Endothelial cell of umbilical vein (primary cell): ENCODE measurements around the gene SEPTIN10.

Experiments
- CTCF ChIP-seq, 2 donors: IDR thresholded peaks; 1 replicate in 1 of 2; 2 replicates in 1 of 2; pipeline ENCODE4 v1.5.1; 2011; ENCODE audit warnings: low read length in 2 of 2, mild to moderate bottlenecking in 2 of 2, moderate library complexity in 2 of 2, control low read depth in 1 of 2, inconsistent platforms in 1 of 2, low read depth in 1 of 2; ENCODE audit not compliant: insufficient read depth in 1 of 2; ENCODE audit errors: extremely low read depth in 1 of 2
- EZH2 ChIP-seq: IDR thresholded peaks from 2 replicates; pipeline ENCODE4 v1.6.1; 2012; ENCODE audit warnings: borderline replicate concordance, low read depth, mild to moderate bottlenecking, moderate library complexity, low read length, inconsistent platforms; ENCODE audit not compliant: severe bottlenecking
- JUN ChIP-seq: IDR thresholded peaks from 2 replicates; pipeline ENCODE4 v1.6.1; 2011; ENCODE audit warnings: borderline replicate concordance, low read depth; ENCODE audit not compliant: insufficient read length, insufficient read depth
- MAX ChIP-seq: IDR thresholded peaks from 2 replicates; pipeline ENCODE4 v1.6.1; 2011; ENCODE audit not compliant: insufficient read depth, insufficient read length
- MYC ChIP-seq: IDR thresholded peaks from one replicate; pipeline ENCODE4 v1.6.1; 2011; ENCODE audit warnings: mild to moderate bottlenecking, low read depth, low read length
- POLR2A ChIP-seq: IDR thresholded peaks from 2 replicates; pipeline ENCODE4 v1.6.1; 2012; ENCODE audit warnings: low read depth, mild to moderate bottlenecking, control low read depth, low read length
- POLR2AphosphoS5 ChIP-seq: IDR thresholded peaks from 2 replicates; pipeline ENCODE4 v1.6.1; 2012; ENCODE audit warnings: low read depth, mild to moderate bottlenecking, control low read depth, low read length, moderate library complexity; ENCODE audit not compliant: insufficient read depth

GRCh38 chr2:109630441-109631430 lies 17.0 kb upstream of the SEPTIN10 start:
- TF ChIP-seq CTCF (IDR thresholded peaks at IDR 0.05; ENCODE audit: extremely low read depth in 1 of 2, insufficient read depth in 1 of 2, low read depth in 1 of 2, low read length in 2 of 2) (no peak), POLR2A (no peak), JUN (no peak), POLR2AphosphoS5 (no peak), EZH2 (no peak), MAX (no peak), MYC (no peak)
